SU-DHL-6 (cell line): ENCODE results near the gene HOXC6.

Source experiments
- H2AFZ ChIP-seq: fragments of 200-600 bp; sonication (generic); 2 replicates; pipeline ENCODE4 v1.6.1; 2014; ENCODE audit warnings: low read depth, mild to moderate bottlenecking, moderate library complexity, mixed read lengths, antibody characterized with exemption, low read length; ENCODE audit not compliant: severe bottlenecking
- H3F3A ChIP-seq: fragments of 200-600 bp; shearing (Covaris generic); 2 replicates; pipeline ENCODE4 v1.6.0; 2016; ENCODE audit warnings: antibody characterized with exemption, mild to moderate bottlenecking; ENCODE audit not compliant: insufficient read depth
- H3K27ac ChIP-seq: fragments of 200-600 bp; sonication (generic); 2 replicates; pipeline ENCODE4 v1.5.1; 2016; ENCODE audit warnings: low read depth, mild to moderate bottlenecking, low read length, moderate library complexity, mixed read lengths
- H3K27me3 ChIP-seq: fragments of 200-600 bp; sonication (generic), shearing (Covaris generic); 2 replicates; pipeline ENCODE4 v1.6.0; 2014; ENCODE audit warnings: mild to moderate bottlenecking, low read length
- H3K36me3 ChIP-seq: fragments of 200-600 bp; sonication (generic); 2 replicates; pipeline ENCODE4 v1.6.1; 2014; ENCODE audit warnings: mild to moderate bottlenecking, low read length, mixed read lengths
- H3K4me2 ChIP-seq: fragments of 300-600, 200-600 bp; shearing (Covaris generic), sonication (generic); 2 replicates; pipeline ENCODE4 v1.6.0; 2014; ENCODE audit warnings: low read length, low read depth, mild to moderate bottlenecking; ENCODE audit not compliant: poor library complexity, severe bottlenecking
- H3K4me3 ChIP-seq: fragments of 200-600 bp; sonication (generic); 2 replicates; pipeline ENCODE4 v1.5.1; 2014; ENCODE audit warnings: antibody characterized with exemption, low read length, mild to moderate bottlenecking, mixed read lengths; ENCODE audit not compliant: insufficient read depth, poor library complexity, severe bottlenecking
- H3K79me2 ChIP-seq: fragments of 200-600 bp; sonication (generic); 2 replicates; pipeline ENCODE4 v1.6.1; 2014; ENCODE audit warnings: mild to moderate bottlenecking, low read length, moderate library complexity; ENCODE audit not compliant: insufficient read depth
- H3K9ac ChIP-seq: fragments of 200-600 bp; sonication (generic); 2 replicates; pipeline ENCODE4 v1.7.0; 2014; ENCODE audit warnings: mild to moderate bottlenecking, low read length
- H3K9me2 ChIP-seq: fragments of 200-600 bp; sonication (generic); replicated peaks from 2 replicates; pipeline ENCODE4 v1.6.1; 2014; ENCODE audit warnings: low read length; ENCODE audit not compliant: insufficient read depth
- H3K9me3 ChIP-seq: fragments of 200-600 bp; sonication (generic); 2 replicates; pipeline ENCODE4 v1.6.1; 2014; ENCODE audit warnings: low read length, mixed read lengths; ENCODE audit not compliant: insufficient read depth
- H4K20me1 ChIP-seq: fragments of 200-600 bp; sonication (generic); 2 replicates; pipeline ENCODE4 v1.6.1; 2014; ENCODE audit warnings: low read depth, mild to moderate bottlenecking, antibody characterized with exemption, low read length, moderate library complexity, mixed read lengths
- CTCF ChIP-seq: fragments of 200-600 bp; sonication (generic); IDR thresholded peaks from one replicate; pipeline ENCODE4 v1.5.1; 2017; ENCODE audit warnings: antibody characterized with exemption, mild to moderate bottlenecking, low read length, moderate library complexity; ENCODE audit not compliant: insufficient read depth, poor library complexity, severe bottlenecking
- EZH2phosphoT487 ChIP-seq: fragments of 200-600 bp; sonication (generic), shearing (Covaris generic); conservative IDR thresholded peaks from 2 replicates; pipeline ENCODE4 v1.6.1; 2018; ENCODE audit warnings: mild to moderate bottlenecking, antibody characterized with exemption, low read length, moderate library complexity, mixed read lengths

Gene HOXC6

GRCh38 chr12:54053751-54054741 lies 25.8 kb downstream of the HOXC6 start, which contains the start of gene HOXC4:
Gene HOXC4 (plus strand): TSS chr12:54053835. CDS start chr12:54053923, 88 bp downstream.
- Histone ChIP-seq H3K36me3 (no peaks in the 10 kb centered on the region), H3K27ac (peak within 1 kb of the TSS; percentile 71), H3K4me3 (peak within 1 kb of the TSS; percentile 60), H3K9ac (peak within 1 kb of the TSS; percentile 76), H3K9me2 (no peaks in the 10 kb centered on the region), H3F3A (no peaks in the 10 kb centered on the region), H4K20me1 (no peaks in the 10 kb centered on the region), H3K79me2 (peaks cover 6% of the 10 kb centered on the region; the same call in 1 of the 2 replicates), H2AFZ (peak within 1 kb of the TSS; percentile 60), H3K4me2 (peak within 1 kb of the TSS; percentile 68), H3K27me3 (no peaks in the 10 kb centered on the region), H3K9me3 (no peaks in the 10 kb centered on the region)
- TF ChIP-seq CTCF (no peak), EZH2phosphoT487 (no peak)

GRCh38 chr12:54054742-54055194 lies 26.5 kb downstream of the HOXC6 start:
- no peak overlapping the region for H2AFZ ChIP-seq
- H3K36me3 ChIP-seq, result no peaks in the 10 kb centered on the region
- peak overlapping the region; percentile 60 for H3K4me3 ChIP-seq
- no peaks in the 10 kb centered on the region for H4K20me1 ChIP-seq
- no peaks in the 10 kb centered on the region for H3K27me3 ChIP-seq
- H3K79me2 ChIP-seq, result peaks cover 6% of the 10 kb centered on the region; the same call in 1 of the 2 replicates
- TF ChIP-seq EZH2phosphoT487, result no peak
- TF ChIP-seq CTCF, result no peak
- no peaks in the 10 kb centered on the region for H3K9me2 ChIP-seq
- no peak overlapping the region for H3K27ac ChIP-seq
- no peaks in the 10 kb centered on the region for H3F3A ChIP-seq
- peak overlapping the region; percentile 76 for H3K9ac ChIP-seq
- peak overlapping the region; percentile 68 for H3K4me2 ChIP-seq
- H3K9me3 ChIP-seq, result no peaks in the 10 kb centered on the region

GRCh38 chr12:54055552-54055951 lies 27.3 kb downstream of the HOXC6 start:
- Histone ChIP-seq H3K9ac (no peak overlapping the region), H3K4me2 (peak overlapping the region; percentile 39)

More at GRCh38 chr12:54055552-54055951, 27.3 kb downstream of the HOXC6 start:
- H3K27ac ChIP-seq, result no peak overlapping the region
- H4K20me1 ChIP-seq, result no peaks in the 10 kb centered on the region
- H2AFZ ChIP-seq, result no peak overlapping the region
- H3K36me3 ChIP-seq, result no peaks in the 10 kb centered on the region
- no peak for TF ChIP-seq EZH2phosphoT487
- no peak for TF ChIP-seq CTCF
- no peaks in the 10 kb centered on the region for H3K9me3 ChIP-seq
- peaks cover 6% of the 10 kb centered on the region; the same call in 1 of the 2 replicates for H3K79me2 ChIP-seq
- no peaks in the 10 kb centered on the region for H3K9me2 ChIP-seq
- H3F3A ChIP-seq, result no peaks in the 10 kb centered on the region
- H3K27me3 ChIP-seq, result no peaks in the 10 kb centered on the region
- no peak overlapping the region for H3K4me3 ChIP-seq
